TTC549 (cell line): ENCODE data around the gene PPP1R16B.

ENCODE experiments used
- FAIRE-seq: peaks from 2 replicates; lab custom pipeline; 2012; peaks lifted over from hg19 to GRCh38; lab: Jason Lieb, UNC

Gene PPP1R16B

GRCh38 chr20:38877483-38877882 lies 72.0 kb downstream of the PPP1R16B start:
- no peak for FAIRE-seq

- no peak for FAIRE-seq
These were observed 73.4 kb downstream of the PPP1R16B start for GRCh38 chr20:38878866-38879265.

- no peak for FAIRE-seq
These were observed 75.6 kb downstream of the PPP1R16B start for GRCh38 chr20:38880952-38881735.

GRCh38 chr20:38881806-38882440 lies 76.4 kb downstream of the PPP1R16B start:
- no peak for FAIRE-seq

- FAIRE-seq, result no peak
These were observed 77.1 kb downstream of the PPP1R16B start for GRCh38 chr20:38882600-38882999.

- no peak for FAIRE-seq
These were observed 77.8 kb downstream of the PPP1R16B start for GRCh38 chr20:38883081-38883980.

- no peak for FAIRE-seq
These were observed 78.7 kb downstream of the PPP1R16B start for GRCh38 chr20:38883981-38884733.

GRCh38 chr20:38885357-38885756 lies 79.9 kb downstream of the PPP1R16B start:
- no peak for FAIRE-seq

- no peak for FAIRE-seq
These were observed 82.7 kb downstream of the PPP1R16B start for GRCh38 chr20:38888059-38888831.

GRCh38 chr20:38889050-38889449 lies 83.6 kb downstream of the PPP1R16B start:
- FAIRE-seq, result no peak

GRCh38 chr20:38889792-38890496 lies 84.4 kb downstream of the PPP1R16B start:
- FAIRE-seq, result no peak

- no peak for FAIRE-seq
These were observed 85.0 kb downstream of the PPP1R16B start for GRCh38 chr20:38890497-38890818.

- FAIRE-seq, result no peak
These were observed 86.8 kb downstream of the PPP1R16B start for GRCh38 chr20:38892091-38892981.

- no peak for FAIRE-seq
These were observed 87.6 kb downstream of the PPP1R16B start for GRCh38 chr20:38893056-38893564.

GRCh38 chr20:38893565-38894090 lies 88.1 kb downstream of the PPP1R16B start:
- FAIRE-seq, result no peak

- no peak for FAIRE-seq
These were observed 88.8 kb downstream of the PPP1R16B start for GRCh38 chr20:38894091-38894847.

GRCh38 chr20:38895098-38895949 lies 89.8 kb downstream of the PPP1R16B start:
- no peak for FAIRE-seq
